Measurements from ENCODE around the gene FAM53A. TPM values are rescaled to one million over a fixed set of nuclear protein-coding genes. Genes with fewer than 3 reads are reported as not detected.

The FAM53A gene
- total RNA-seq, 3 donors from 2014 or later (not counting 1 experiment from before 2014, with no cell fraction given), result 1.9 to 2.9 (median 2.3) TPM

GRCh38 chr4:1592068-1592708 lies 91.9 kb downstream of the FAM53A start:
- TF ChIP-seq, protein P1, sequence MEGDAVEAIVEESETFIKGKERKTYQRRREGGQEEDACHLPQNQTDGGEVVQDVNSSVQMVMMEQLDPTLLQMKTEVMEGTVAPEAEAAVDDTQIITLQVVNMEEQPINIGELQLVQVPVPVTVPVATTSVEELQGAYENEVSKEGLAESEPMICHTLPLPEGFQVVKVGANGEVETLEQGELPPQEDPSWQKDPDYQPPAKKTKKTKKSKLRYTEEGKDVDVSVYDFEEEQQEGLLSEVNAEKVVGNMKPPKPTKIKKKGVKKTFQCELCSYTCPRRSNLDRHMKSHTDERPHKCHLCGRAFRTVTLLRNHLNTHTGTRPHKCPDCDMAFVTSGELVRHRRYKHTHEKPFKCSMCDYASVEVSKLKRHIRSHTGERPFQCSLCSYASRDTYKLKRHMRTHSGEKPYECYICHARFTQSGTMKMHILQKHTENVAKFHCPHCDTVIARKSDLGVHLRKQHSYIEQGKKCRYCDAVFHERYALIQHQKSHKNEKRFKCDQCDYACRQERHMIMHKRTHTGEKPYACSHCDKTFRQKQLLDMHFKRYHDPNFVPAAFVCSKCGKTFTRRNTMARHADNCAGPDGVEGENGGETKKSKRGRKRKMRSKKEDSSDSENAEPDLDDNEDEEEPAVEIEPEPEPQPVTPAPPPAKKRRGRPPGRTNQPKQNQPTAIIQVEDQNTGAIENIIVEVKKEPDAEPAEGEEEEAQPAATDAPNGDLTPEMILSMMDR (IDR thresholded peaks at IDR 0.05), result no peak
- H3K4me3 ChIP-seq (ENCODE audit: low read length), result no peak overlapping the region
- Mint-ChIP-seq H3K4me1 (no peaks in the 10 kb centered on the region), H3K27me3 (ENCODE audit: low read depth in 2 of 2) (peaks cover 18 to 27% of the 10 kb centered on the region in 2 donors), H3K9me3 (peaks cover 5 to 10% of the 10 kb centered on the region in 2 donors), H3K4me3 (no peak overlapping the region), H3K27ac (no peak overlapping the region), H3K36me3 (peaks cover 20% of the 10 kb centered on the region)
- intact Hi-C loops (cut with micrococcal nuclease), result no loop called here
- WGBS (ENCODE audit: insufficient coverage), result 96% methylated on average over 36 of the region's 36 CpGs
- DNase-seq, result no peak
- H3K9me3 ChIP-seq (ENCODE audit: control insufficient read depth, insufficient read depth, low read length), result peaks cover 14% of the 10 kb centered on the region
- no peaks in the 10 kb centered on the region for H3K36me3 ChIP-seq (ENCODE audit: control insufficient read depth, insufficient read depth, low read length)
- no peak for ATAC-seq
- H3K4me1 ChIP-seq (ENCODE audit: control insufficient read depth, insufficient read depth, low read length), result no peaks in the 10 kb centered on the region
- no peaks in the 10 kb centered on the region for H3K27me3 ChIP-seq (ENCODE audit: control insufficient read depth, insufficient read depth, low read length)
- H3K27ac ChIP-seq (ENCODE audit: low read length), result no peak overlapping the region

GRCh38 chr4:1591107-1591506 lies 93.0 kb downstream of the FAM53A start:
- Mint-ChIP-seq H3K27ac (no peak overlapping the region), H3K4me3 (no peak overlapping the region), H3K36me3 (peaks cover 20% of the 10 kb centered on the region), H3K27me3 (ENCODE audit: low read depth in 2 of 2) (peaks cover 24 to 27% of the 10 kb centered on the region in 2 donors), H3K4me1 (no peaks in the 10 kb centered on the region), H3K9me3 (peaks cover 5 to 10% of the 10 kb centered on the region in 2 donors)
- Histone ChIP-seq H3K36me3 (ENCODE audit: control insufficient read depth, insufficient read depth, low read length) (no peaks in the 10 kb centered on the region), H3K4me1 (ENCODE audit: control insufficient read depth, insufficient read depth, low read length) (no peaks in the 10 kb centered on the region), H3K4me3 (ENCODE audit: low read length) (no peak overlapping the region), H3K27ac (ENCODE audit: low read length) (no peak overlapping the region), H3K9me3 (ENCODE audit: control insufficient read depth, insufficient read depth, low read length) (peaks cover 14% of the 10 kb centered on the region), H3K27me3 (ENCODE audit: control insufficient read depth, insufficient read depth, low read length) (no peaks in the 10 kb centered on the region)
- DNase-seq, result no peak
- 98% methylated on average over 3 of the region's 3 CpGs for WGBS (ENCODE audit: insufficient coverage)
- no peak for ATAC-seq
- TF ChIP-seq, protein P1 (IDR thresholded peaks at IDR 0.05), result no peak
- intact Hi-C loops (cut with micrococcal nuclease), result no loop called here

DNA sequence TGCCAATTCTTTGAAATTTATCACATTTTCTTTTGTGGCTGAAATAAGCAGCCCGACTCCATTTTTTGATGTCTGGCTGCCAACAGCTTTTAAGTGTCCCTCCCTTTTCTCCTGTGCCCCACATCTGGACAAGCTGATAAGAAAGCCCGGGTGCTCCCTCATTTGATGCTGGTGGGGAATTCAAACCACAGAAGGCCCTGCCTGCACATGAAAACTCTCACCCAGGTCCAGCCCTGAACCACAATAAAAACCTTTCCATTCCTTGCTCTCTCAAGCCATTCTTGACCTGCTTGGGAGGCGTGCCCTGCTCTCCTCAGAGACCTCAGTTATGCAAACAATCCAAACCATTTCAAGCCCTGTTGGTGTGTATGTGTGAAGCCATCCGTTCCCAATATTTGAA lies 93.9 kb downstream of the FAM53A start:
- intact Hi-C loops (cut with micrococcal nuclease), result no loop called here
- no peak overlapping the region for H3K27ac ChIP-seq (ENCODE audit: low read length)
- H3K9me3 ChIP-seq (ENCODE audit: control insufficient read depth, insufficient read depth, low read length), result peaks cover 14% of the 10 kb centered on the region
- TF ChIP-seq, protein P1 (IDR thresholded peaks at IDR 0.05), result no peak
- no peak for DNase-seq
- H3K27me3 Mint-ChIP-seq (ENCODE audit: low read depth in 2 of 2), result peaks cover 24 to 27% of the 10 kb centered on the region in 2 donors
- 40% methylated on average over 3 of the region's 4 CpGs for WGBS (ENCODE audit: insufficient coverage)
- no peaks in the 10 kb centered on the region for H3K27me3 ChIP-seq (ENCODE audit: control insufficient read depth, insufficient read depth, low read length)
- H3K4me3 ChIP-seq (ENCODE audit: low read length), result no peak overlapping the region
- no peaks in the 10 kb centered on the region for H3K4me1 ChIP-seq (ENCODE audit: control insufficient read depth, insufficient read depth, low read length)
- no peak for ATAC-seq
- H3K4me3 Mint-ChIP-seq, result no peak overlapping the region
- no peak overlapping the region for H3K27ac Mint-ChIP-seq
- peaks cover 20% of the 10 kb centered on the region for H3K36me3 Mint-ChIP-seq
- H3K36me3 ChIP-seq (ENCODE audit: control insufficient read depth, insufficient read depth, low read length), result no peaks in the 10 kb centered on the region
- H3K4me1 Mint-ChIP-seq, result no peaks in the 10 kb centered on the region
- peaks cover 5 to 10% of the 10 kb centered on the region in 2 donors for H3K9me3 Mint-ChIP-seq

Other genes starting within 250 kb of the FAM53A start
- gene SLBP, start 28.0 kb upstream of the FAM53A start, total RNA-seq, result 10 to 100 TPM; 29.5 to 38.8 (median 38.6) TPM
- gene TMEM129, start 37.0 kb upstream of the FAM53A start, total RNA-seq, result 10 to 100 TPM; 18.2 to 26.9 (median 20.8) TPM
- gene TACC3, start 37.2 kb upstream of the FAM53A start, total RNA-seq, result 10 to 100 TPM; 23.4 to 43.7 (median 32.5) TPM
- not detected for gene FGFR3, start 109.0 kb upstream of the FAM53A start, total RNA-seq
- gene LETM1, start 171.8 kb upstream of the FAM53A start, total RNA-seq, result 10 to 100 TPM; 40.4 to 56.5 (median 55.7) TPM
- 10 to 100 TPM; 36.4 to 51.0 (median 48.3) TPM for gene NSD2, start 187.1 kb upstream of the FAM53A start, total RNA-seq

Data from natural killer cell (primary cell).